Femur (tissue), 1 donor: ENCODE measurements around the gene PAF1.
A peak's percentile ranks its signal among the peaks of the same experiment; 100 is the strongest.
"Not testable (repeated sequence)": the region's sequence is repeated elsewhere in the genome, so short reads cannot be mapped to it uniquely, and the experiment has no call there.

ENCODE experiments used
- DNase-seq: peaks from one replicate; pipeline ENCODE4 v3.0.0-alpha.2; 2017

PAF1 gene

GRCh38 chr19:39351537-39352064, 39.3 kb downstream of the PAF1 start:
- DNase-seq, result no peak

- DNase-seq, result no peak
Measured at GRCh38 chr19:39350156-39350555, 40.8 kb downstream of the PAF1 start.

- no peak for DNase-seq
Measured at GRCh38 chr19:39349326-39349725, 41.6 kb downstream of the PAF1 start.

GRCh38 chr19:39347332-39348164, 43.4 kb downstream of the PAF1 start:
- no peak for DNase-seq

- DNase-seq, result no peak
Measured at GRCh38 chr19:39345956-39346355, 45.0 kb downstream of the PAF1 start.

GRCh38 chr19:39342647-39343305, 48.1 kb downstream of the PAF1 start:
- peak; percentile 66 for DNase-seq

GRCh38 chr19:39341719-39342604, 48.9 kb downstream of the PAF1 start, which contains the start of gene SAMD4B:
Gene SAMD4B (plus strand): TSS chr19:39342421. CDS start chr19:39356894, 14,473 bp downstream.
- peak; percentile 99 for DNase-seq

GRCh38 chr19:39341129-39341718, 49.7 kb downstream of the PAF1 start:
- DNase-seq, result peak; percentile 62

- not testable (repeated sequence) for DNase-seq
Measured at GRCh38 chr19:39340156-39340555, 50.8 kb downstream of the PAF1 start.

- DNase-seq, result no peak
Measured at GRCh38 chr19:39339674-39340073, 51.2 kb downstream of the PAF1 start.

GRCh38 chr19:39336483-39336882, 54.4 kb downstream of the PAF1 start:
- no peak for DNase-seq
